ENCODE data around the gene BNC1.
"Not testable (repeated sequence)": the region's sequence is repeated elsewhere in the genome, so short reads cannot be mapped to it uniquely, and the experiment has no call there.

The BNC1 gene

DNA sequence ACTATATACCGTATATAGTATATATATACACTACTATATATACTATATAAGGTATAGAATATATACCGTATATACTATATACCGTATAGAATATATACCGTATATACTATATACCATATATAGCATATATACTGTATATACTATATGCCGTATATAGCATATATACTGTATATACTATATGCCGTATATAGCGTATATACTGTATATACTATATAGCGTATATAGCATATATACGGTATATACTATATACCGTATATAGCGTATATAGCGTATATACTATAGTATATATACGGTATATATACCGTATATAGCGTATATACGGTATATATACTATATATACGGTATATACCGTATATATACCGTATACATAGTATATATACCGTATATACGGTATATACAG, 54.2 kb downstream of the BNC1 start:
- DNase-seq (ENCODE audit: low read depth) = no peak

GRCh38 chr15:83225449-83225848, 59.0 kb downstream of the BNC1 start:
- no peak for DNase-seq (ENCODE audit: low read depth)

- not testable (repeated sequence) for DNase-seq (ENCODE audit: low read depth)
These were observed 62.7 kb downstream of the BNC1 start for GRCh38 chr15:83221781-83222180.

DNA sequence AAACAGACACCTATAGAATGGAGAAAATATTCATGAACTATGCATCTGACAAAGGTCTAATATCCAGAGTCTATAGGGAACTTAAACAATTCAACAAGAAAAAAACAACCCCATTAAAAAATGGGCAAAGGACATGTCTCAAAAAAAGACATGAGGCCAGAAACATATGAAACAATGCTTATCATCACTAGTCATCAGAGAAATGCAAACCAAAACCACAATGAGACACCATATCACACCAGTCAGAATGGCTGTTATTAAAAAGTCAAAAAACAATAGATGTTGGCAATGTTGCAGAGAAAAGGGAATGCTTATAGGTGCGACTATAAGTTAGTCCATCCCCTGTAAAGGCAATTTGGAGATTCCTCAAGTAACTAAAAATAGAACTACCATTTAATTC, 65.4 kb downstream of the BNC1 start:
- no peak for DNase-seq (ENCODE audit: low read depth)

DNA sequence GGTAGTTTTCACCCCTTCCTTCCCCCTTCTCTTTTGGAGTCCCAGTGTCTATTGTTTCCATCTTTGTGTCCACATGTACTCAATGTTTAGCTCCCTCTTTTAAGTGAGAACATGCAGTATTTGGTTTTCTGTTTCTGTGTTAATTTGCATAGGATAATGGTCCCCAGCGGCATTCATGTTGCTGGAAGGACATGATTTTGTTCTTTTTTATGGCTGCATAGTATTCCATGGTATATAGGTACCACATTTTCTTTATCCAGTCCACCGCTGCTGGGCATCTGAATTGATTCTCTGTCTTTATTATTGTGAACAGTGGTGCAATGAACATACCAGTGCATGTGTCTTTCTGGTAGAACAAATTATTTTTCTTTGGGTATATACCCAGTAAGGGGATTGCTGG, 69.2 kb downstream of the BNC1 start:
- DNase-seq (ENCODE audit: low read depth) = no peak

DNA sequence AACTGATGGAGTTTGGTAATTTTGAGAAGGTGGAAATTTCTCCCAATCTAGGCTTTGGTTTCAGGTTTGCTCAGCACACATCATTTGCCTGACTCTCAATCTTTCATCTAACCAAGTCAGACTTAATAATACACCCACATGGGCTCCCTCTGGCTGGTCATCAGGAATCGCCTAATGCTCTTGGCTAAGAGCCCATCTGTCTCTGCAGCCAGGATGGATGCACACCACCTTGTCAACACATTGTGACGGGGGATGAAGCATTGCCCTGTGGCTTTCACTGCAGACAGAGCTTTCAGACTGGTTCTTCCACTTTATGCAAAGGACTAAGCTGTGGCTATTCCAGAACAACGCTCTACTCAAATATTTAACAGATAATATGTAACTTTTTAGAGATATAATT, 73.8 kb downstream of the BNC1 start:
- DNase-seq (ENCODE audit: low read depth) = no peak

DNA sequence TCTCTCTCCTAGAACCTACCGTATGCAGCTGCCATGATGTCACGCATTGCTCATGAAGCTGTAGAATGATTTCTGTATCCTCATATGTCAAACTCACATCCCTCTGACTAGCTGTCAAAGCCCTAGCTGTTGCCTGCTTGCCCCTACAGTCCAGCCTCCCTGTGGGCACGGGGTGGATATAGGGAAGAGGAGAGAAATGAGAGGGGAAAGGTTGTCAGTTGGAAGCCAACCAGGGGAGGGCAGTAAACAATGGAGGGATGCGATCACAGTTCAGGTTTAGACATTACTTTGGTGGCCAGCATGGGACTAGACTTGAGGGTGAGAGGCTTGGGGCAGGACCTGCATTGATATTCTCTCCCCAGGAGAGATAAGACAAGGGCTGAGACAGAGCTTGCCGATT, 75.1 kb downstream of the BNC1 start:
- no peak for DNase-seq (ENCODE audit: low read depth)

DNA sequence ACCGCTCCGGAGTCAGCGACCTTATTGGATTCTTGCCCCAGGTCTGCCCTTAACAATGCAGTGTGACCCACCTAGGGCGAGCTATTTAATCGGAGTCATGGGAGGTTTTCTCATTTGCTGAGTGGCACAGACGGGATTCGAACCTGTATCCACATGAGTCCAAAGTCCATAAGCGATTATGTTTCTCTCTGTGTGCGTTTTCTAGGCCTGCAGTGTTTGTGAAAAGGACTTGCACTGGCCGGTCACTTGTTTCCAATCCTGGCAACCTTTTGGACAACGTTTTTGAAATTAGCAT, 76.2 kb downstream of the BNC1 start:
- DNase-seq (ENCODE audit: low read depth) = no peak

DNA sequence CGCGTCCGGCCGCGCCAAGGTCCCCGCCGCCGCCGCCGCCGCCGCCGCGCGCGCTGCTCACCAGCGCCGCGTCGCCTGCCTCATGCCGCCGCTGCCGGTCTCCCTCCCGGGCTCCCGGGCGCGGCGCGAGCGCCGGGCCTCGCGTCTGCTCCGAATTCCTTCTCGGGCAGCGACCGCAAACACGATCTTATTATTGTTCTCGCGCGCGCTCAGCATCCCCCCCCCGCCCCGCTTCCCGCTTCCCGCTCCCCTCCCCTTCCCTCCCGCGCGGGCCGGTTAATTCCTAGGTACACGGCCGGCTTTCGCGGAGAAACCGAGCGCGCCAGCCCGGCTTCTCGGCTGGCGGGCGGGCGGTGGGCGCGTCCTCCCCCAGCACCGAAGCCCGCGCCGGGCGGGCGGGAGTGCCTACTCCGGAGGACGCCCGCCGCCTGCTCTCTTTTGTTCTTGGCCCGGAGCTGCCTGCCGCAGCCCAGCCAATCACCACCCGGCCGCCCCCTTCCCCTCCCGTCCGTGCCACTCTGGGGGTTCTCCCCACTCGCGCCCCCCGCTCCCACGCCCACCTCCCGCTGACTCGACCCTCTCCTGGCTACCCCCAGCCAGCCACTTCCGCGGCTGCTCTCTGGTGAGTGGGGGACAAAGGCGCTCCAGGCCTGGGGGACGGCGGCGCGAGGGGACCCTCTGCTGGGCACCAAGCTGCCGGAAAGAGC, 76.7 kb downstream of the BNC1 start, which contains the start of gene HDGFL3:
HDGFL3 (minus strand) TSS at position 164 of the 707 bp plus-strand sequence. CDS start 409 bp downstream, outside the sequence.
- peak; percentile 16 for DNase-seq (ENCODE audit: low read depth)

DNA sequence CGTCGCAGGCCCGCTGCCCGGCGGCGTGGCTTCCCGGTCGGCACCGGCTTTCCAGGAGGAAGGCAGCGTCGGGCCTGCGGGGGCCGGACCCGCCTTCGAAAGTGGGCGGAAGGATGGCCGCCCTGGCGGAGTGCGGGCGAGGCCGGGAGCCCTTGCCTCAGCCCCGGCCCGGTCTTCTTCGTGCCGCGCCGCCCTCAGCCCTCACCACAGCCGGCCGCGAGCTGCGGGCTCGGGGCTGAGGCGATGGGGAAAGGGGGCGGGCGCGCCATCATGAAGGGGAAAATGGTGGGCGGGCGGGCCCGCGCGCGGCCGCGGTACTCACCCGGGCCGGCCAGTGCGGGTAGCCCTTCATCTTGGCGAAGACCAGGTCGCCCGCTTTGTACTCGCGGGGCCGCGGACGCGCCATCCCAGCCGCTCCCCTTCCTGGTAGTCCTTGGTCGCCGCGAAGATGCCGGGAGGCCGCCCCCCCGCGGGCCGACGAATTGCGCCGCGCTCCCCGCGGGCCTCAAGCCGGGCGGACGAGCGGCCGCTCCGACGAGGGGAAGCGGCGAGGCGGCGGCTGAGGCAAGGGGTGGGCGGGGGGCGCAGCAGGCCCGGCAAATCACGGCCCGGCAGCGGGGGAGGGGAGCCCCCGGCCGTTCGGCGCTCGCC, 77.3 kb downstream of the BNC1 start:
- DNase-seq (ENCODE audit: low read depth) = peak; percentile 12

DNA sequence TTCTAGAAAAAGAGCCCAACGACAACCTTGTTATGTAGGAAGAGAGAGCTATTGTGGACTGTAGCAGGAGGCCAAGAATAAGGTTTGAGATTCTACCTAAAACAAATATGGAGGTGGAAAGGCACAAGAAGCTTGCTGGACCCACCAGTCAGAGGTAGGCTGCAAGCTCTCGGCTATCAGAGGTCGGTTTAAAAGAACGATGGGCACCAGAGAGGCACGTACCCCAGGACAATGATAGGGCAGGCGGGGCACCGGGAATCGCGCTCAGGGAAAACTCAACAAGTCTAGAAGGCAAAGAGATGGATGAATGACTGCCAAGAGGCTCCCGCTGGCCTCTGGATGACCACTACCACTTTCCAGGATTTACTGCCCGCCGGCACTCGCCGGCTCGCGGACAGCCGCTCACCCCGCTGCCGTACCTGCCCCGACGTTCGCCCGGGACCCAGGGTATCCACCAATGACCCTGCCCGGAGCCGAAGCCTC, 77.9 kb downstream of the BNC1 start:
- no peak for DNase-seq (ENCODE audit: low read depth)
